RCC 7860 (cell line): ENCODE measurements around the gene TAF3.
A peak's percentile ranks its signal among the peaks of the same experiment; 100 is the strongest.

Experiments used
- DNase-seq: peaks from one replicate; pipeline ENCODE4 v3.0.0-alpha.2; 2015; ENCODE audit warnings: low spot score
- FAIRE-seq: peaks from 2 replicates; lab custom pipeline; 2012; peaks lifted over from hg19 to GRCh38; lab: Jason Lieb, UNC

TAF3 gene

DNA sequence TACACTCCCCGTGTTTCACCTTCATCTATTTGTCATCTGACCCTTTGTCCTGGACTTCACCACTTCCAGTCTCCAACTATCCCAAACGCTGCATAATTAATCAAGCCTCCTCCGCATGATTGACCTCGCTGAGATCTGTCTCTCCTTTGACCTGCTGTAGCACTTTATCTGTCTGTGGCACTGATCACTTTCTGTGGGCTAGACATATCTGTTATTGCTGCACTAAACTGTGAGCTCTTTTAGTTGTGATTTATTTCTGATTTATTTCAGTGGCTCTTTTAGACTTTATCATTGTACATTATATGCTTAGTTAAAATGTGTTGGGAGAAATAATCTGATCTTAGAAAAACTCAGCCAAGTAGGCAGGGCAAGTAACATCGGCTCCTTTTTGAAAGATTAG lies 144.3 kb downstream of the TAF3 start:
- FAIRE-seq, result no peak

DNA sequence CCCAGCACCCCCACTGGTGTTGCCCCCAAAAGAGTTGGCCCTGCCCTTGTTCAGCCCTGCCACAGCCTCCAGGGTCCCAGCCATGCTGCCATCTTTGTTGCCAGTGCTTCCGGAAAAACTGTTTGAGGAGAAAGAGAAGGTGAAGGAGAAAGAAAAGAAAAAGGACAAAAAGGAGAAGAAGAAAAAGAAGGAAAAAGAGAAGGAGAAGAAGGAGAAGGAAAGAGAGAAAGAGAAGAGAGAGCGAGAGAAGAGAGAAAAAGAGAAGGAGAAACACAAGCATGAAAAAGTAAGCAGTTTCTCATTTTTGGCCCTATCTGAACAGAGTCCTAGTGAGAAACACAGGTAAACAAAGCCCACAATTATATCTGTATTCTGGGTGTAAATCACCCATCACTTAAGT lies 147.2 kb downstream of the TAF3 start:
- DNase-seq (no peak), FAIRE-seq (no peak)

More for the DNA sequence above, 144.3 kb downstream of the TAF3 start:
- DNase-seq, result no peak

DNA sequence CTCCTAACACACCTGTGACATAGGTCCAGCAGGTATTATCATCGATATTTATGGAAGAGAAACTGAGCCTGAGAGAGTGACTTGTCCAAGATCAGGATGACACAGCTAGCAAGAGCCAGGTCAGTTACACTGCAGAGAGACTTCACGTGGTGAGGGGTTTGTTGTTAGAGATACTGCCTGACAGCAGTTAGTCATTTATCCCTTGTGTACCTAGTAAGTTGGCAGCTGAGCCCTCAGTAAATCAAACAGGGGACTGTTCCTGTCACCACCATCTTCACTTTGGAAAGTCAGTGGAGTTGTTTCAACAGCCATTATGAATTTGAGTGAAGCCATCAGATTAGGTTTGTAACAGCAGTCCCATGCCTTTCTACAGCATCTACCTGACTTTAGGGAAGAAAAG lies 148.7 kb downstream of the TAF3 start:
- no peak for DNase-seq
- no peak for FAIRE-seq

DNA sequence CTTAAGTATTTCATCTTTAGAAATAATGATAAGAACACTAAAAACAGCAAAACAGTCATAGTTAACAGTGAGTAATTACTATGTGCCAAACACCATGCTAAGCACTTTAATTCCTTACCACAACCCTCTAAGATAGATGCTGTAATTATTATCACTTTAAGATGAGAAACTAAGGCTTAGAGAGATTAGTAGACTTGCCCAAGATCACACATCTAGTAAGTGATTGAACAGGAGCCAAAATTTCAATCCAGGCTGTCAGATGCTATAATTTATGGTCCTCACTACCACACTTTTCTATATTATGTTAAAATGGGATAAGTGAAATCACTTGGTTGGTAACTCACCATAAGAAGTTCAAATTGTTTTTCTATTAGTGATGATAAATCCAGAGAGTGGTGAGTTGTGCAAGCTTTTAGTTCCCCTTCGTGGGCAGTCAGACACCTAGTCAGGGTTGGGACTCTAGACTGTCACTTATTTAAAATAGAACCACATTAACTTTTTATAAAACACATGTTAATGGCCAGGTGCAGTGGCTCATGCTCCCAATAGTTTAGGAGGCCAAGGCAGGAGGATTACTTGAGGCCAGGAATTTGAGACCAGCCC lies 150.3 kb downstream of the TAF3 start:
- DNase-seq, result no peak
- FAIRE-seq, result no peak

DNA sequence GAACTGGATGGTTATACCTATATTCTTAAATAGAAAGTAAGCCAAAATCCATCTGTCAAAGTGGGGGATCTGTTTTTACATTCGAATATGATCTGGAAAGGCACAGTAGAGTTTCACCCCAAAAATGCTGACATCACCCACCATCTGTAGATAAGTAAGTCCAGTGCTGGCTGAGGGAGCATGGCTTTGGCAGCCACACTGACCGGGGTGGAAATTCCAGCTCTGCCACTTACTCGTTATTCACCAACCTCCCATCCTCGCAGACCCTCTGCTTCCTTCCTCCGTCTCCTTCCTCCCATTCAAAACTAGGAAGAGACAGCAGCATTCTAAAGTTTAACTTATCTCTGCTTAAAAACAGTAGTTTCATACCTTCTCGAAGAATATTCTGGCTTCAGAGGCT lies 151.3 kb downstream of the TAF3 start:
- no peak for FAIRE-seq

DNA sequence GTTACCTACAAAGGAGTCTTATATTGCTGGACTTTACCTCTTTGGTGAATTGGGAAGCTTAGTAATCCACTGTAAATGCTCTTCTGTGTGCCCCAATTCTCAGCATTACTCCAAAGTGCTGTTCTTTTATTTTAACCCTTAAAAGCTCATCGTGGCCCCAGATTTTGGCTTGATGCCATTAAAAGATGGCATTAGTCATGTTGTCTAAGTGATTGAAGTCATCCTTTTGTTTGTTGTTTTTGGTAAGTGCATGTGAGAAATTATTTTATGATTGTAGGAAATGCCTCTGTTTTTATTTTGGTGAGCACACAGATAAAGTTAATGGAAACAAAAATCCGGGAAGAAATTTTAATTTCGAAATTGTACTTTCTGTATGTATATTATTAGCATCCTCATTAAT lies 153.6 kb downstream of the TAF3 start:
- DNase-seq (no peak), FAIRE-seq (no peak)

More for the DNA sequence above, 151.3 kb downstream of the TAF3 start:
- no peak for DNase-seq

DNA sequence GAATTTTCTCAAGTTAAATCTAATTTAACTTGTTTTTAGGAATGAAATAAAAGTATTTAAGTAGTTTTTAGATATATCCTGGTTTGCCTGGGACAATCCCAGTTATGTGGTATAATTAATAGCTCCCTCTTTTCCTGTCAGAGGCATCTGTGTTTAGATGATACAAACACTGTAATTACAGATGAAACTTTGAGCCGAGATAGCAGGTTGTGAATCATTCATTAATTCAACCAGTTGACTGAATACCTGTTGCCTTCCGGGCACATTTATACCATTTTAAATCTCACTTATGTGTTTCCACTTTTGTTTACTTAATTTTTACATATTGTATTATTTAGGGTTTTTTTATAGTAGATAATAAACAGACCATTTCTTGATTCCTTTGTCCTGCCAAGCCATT lies 154.1 kb downstream of the TAF3 start:
- DNase-seq (no peak), FAIRE-seq (no peak)

DNA sequence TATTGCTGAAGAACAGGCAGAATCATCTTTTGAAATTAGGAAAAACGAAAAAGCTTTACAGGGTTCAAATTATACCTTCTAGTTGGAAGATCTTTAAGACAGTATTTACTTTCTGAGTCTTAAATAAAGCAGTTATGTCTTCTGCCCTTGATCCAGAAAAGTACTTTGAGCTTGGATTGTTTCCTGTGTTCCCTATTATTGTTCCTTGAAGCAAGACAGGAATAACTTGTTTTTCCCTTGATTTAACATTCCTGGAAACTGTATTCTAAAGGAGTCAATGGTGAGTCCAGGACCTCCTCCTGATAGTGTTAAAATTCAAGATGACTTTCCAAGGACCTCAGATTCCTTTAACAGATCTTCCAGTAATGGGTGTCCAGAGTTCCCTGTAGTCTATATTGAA lies 161.9 kb downstream of the TAF3 start:
- DNase-seq (no peak), FAIRE-seq (no peak)

DNA sequence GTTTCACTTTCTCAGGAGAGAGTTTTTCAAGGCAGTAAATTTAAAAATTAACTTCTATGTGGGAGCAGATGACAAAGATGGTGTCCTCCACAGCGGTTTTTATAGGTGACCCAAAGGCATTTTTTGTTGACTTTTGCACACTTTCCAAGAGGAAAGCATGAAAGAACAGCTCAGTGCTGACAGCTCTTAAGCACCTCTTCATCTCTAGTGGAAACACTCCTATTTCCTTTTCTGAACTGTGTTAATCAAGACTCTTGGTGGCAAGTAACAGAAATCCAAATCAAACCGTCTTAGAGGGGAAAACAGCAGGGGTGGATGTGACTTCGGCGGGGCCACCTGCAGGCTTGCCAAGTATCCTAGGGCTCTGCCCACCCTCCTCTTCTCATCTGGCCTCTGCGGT lies 164.4 kb downstream of the TAF3 start:
- no peak for FAIRE-seq
- no peak for DNase-seq

DNA sequence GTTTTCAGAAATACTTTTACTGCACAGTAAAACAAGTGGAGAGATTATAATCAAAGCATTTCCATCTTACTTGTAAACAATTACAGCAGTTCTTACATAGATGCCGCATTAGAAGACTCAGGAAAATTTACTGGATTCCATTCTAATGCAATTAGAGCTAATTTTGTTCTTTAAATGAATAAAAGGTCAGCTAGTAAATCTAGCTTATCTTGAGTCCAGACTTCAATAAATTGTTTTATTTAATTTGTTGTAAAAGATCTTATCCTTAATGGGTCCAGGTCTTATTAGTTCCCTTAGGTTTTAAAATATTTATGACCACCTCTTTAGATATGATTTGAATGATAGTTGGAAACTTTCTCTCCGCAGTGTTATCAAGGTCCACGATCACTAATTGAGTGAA lies 166.0 kb downstream of the TAF3 start:
- DNase-seq, result no peak
- no peak for FAIRE-seq

DNA sequence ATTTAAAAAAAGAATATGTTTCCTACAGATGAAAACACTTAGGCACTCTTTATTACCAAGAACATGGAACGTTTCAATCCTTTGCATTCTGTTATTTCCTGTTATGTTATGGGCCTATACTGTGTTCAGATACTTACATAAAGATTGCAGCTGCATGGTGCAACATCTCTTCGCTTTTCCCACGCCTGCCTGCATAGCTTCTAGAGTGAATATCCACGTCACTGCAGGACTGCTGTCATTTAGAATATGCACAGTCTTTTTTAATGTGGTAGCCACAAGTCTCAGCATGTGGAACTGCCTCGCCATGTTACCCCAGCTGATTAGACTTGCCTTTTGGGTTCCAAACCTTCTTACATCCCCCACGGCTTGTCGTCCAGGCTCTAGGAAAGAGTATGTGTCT lies 166.6 kb downstream of the TAF3 start:
- no peak for DNase-seq
- no peak for FAIRE-seq

DNA sequence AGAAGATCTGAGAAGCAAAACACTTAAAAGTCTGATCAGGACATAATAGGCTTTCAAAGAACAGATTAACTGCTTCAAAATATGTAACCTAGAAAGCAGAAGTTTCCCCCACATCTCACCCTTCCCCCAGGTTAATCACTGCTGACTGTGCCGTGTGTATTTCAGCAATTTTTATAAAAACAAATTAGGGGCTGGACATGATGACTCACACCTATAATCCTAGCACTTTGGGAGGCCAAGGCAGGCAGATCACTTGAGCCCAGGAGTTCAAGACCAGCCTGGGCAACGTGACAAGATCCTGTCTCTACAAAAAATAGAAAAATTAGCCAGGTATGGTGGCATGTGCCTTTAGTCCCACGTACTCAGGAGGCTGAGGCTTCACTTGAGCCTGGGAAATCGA lies 168.5 kb downstream of the TAF3 start:
- DNase-seq, result no peak

DNA sequence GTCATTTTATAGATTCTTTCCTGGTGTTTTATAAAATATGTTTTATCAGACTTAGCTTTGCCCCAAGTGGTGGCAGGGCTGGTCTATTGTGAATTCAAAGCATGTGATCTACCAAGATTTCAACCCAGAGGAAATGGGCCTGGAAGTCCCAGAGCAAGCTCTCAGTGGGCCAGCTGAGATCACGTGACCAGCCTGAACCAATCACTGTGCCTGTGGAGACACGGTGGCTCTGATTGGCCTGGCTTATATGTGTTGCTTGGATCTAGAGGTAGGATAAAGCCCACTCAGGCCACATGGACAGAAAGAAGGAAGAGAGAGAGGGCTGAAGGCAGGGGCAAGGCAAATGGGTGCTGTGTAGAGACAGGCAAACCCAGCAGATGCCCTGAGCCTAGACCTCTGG lies 170.7 kb downstream of the TAF3 start:
- DNase-seq (no peak), FAIRE-seq (no peak)

More for the DNA sequence above, 168.5 kb downstream of the TAF3 start:
- no peak for FAIRE-seq

DNA sequence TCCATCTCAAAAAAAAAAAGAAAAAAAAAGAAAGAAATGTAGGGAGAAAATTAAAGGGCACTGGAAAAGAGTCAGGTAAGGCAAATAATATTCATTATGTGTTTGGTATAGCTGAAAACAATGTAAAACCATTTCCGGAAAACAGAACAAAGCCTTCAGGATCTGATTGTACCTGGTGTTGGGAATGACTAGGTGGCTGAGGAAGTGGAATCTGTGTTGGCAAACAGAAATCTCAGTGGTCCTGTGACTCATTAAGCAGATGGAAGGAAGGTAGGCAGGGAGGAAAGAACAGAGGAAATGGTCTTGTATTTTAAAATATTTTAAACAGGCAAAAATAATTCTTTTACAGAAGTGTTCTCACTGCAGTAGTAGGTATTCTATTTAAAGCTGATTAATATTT lies 180.5 kb downstream of the TAF3 start:
- no peak for FAIRE-seq
- no peak for DNase-seq

DNA sequence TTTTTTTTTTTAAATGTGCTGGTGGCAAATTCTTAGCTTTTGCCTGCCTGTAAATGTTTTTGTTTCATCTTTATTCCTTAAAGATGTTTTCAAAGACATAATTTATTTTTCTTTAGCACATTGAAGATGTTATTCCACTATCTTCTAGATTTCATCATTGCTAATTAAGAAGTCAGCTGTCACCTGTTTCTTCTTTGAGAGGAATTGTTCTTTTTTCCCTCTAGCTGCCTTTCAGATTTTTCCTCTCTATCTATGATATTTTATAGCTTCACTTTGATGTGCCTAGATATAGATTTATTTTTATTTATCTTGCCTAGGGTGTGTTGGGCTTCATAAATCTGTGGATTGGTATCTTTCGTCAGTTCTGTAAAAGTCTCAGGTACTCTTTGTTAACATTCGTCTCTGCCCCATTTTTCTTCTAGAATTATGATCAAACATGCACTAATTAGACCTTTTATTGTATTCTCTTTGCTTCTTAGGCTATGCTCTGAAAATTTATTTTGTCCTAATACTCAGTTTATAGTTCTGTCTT lies 186.2 kb downstream of the TAF3 start:
- DNase-seq, result no peak
- FAIRE-seq, result no peak

DNA sequence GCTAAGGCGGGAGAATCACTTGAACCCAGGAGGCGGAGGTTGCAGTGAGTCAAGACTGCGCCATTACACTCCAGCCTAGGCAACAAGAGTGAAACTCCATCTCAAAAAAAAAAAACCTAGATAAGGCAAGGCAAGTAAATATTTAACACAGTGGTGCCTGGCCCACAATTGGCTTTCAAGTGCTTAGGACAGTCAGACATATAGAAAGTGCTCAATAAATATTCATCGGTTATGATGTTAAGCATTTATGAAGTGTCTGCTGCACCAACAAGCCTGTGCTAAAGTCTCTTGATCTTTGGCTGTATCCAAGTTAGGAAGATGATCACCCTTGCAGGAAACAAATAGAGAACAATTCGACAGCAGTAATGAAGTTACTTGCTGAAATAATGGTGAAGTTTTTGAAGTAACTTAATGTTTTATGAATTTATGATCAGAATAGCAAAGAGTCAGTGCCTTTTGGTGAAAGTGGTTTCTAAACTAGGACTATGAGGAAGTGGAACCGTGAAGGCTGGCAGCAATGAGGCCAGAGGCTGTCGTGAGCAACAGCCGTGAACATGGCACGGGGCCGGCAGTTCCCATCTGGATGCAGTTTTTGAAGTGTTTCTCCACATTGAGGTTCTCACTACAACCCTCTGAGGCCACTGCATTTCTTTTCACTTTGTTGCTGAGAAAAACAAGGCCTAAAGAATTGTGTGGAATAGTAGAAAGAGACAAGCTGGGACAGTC lies 188.1 kb downstream of the TAF3 start:
- FAIRE-seq (no peak), DNase-seq (no peak)

DNA sequence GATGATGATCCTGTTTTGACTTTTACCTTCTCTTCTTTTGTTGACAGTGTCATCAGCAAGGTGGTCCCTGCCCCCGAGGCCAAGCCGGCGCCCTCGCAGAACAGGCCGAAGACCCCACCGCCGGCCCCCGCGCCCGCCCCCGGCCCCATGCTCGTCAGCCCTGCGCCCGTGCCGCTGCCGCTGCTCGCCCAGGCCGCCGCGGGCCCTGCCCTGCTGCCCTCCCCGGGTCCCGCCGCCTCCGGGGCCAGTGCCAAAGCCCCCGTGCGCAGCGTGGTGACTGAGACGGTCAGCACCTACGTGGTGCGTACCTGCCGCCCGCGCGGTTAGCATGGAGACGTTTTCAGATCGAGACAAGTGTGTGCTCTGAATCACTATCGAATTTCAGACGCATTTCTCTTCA lies 190.7 kb downstream of the TAF3 start:
- DNase-seq (no peak), FAIRE-seq (no peak)

DNA sequence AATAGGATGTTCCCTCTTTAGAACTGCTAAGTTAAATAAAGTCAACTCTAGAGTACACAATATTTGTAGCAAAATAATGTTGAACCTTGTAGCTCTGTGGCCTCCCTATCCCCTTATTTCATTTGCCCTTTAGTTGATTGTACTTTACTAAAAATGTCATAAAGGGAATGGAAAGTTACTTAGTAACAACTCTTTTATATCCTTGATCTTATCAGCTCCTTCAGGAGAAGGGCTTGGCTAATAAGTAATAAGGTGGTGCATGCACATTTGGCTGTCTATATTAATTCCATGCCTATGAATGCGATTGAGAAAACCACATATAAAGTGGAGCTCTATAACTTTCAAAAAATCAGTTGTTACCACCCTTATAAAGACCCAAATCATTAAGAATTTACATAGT lies 194.7 kb downstream of the TAF3 start:
- FAIRE-seq (peak; percentile 91), DNase-seq (peak; percentile 32)

DNA sequence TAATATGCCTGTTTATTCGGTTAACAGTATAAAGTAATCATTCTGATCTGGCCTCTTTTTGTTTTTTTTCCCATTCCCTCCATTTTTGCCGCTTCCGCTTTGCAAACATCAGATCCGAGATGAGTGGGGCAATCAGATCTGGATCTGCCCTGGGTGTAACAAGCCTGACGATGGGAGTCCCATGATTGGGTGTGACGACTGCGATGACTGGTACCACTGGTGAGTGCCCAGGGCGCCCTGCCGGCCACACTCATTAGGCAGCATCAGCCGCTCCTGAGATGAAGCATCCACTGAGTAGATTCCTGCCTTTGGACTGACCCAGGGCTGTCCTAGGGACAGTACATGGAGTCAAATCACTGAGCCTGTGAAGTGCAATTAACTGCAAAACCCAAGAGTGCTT lies 195.3 kb downstream of the TAF3 start:
- DNase-seq (no peak), FAIRE-seq (no peak)

DNA sequence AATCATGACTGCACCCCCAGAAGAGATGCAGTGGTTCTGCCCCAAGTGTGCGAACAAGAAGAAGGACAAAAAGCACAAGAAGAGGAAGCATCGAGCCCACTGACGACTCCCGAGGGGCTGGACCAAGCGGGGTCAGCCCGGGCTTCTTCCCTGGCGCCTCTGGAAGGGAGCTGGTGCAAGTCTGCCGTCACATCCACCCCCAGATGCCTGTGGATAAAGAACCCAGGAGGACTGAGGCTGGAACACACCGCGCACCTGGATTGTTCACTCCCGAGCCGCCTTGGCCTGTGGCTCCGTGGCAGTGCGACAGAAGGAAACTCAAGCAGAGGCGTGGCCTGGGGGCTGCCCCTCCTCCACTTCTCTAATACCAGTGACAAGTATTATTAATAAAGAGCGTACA lies 196.3 kb downstream of the TAF3 start:
- FAIRE-seq, result no peak
- DNase-seq, result no peak

DNA sequence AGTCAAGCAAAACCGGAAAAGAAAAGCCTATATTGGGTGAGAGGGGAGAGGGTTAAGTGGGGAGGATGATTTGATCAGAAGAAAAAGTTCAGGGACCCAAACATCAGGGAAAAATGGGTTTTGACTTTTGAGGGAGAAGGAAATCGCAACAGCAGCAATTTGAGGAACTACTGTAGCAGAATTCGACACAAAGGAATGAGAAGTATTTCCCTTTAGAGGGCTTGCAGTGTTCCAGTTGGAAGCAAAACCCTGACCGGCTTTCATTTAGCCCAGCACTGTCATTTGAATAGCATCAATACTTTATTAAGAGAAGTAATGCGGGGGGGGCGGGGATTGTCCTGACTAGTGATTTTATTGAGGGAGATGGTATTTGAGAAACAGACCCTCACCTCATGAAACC lies 199.0 kb downstream of the TAF3 start:
- DNase-seq (no peak), FAIRE-seq (no peak)

DNA sequence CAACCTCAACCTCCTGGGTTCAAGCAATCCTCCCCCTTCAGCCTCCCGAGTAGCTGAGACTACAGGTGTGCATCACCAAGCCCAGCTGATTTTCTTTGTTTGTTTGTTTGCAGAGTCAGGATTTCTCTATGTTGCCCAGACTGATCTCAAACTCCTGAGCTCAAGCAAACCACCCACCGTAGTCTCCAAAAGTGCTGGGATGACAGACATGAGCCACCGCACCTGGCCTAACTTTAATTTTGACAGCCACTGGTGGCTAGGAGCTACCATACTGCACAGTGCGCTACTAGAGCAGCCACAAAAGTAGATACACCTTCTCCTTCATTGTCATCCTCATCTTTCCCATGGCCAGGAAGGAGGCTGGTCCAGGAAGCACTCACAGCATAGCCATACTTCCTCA lies 205.0 kb downstream of the TAF3 start:
- no peak for DNase-seq

DNA sequence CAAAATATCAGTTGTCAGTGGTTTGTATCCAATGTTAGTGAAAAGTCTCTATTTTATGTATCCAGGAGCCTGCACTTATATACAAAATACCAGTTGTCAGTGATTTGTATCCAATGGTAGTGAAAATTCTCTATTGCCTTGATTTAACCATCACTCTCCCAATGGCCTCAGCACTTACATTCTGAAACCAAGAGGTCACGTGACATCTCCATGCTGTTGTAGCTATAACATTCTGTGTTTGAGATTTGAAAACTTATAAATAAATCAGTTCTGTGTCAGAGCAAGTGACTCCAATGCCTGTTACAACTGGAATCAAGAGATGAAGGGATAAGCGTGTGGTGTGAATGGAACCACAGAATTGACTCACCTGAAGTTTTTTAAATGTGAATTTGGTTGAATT lies 205.5 kb downstream of the TAF3 start:
- FAIRE-seq (no peak), DNase-seq (no peak)

More for the DNA sequence above, 205.0 kb downstream of the TAF3 start:
- no peak for FAIRE-seq
